M059J (cell line): ENCODE data around the gene FAM200B. TPM values are rescaled to one million over a fixed set of nuclear protein-coding genes. Genes with fewer than 3 reads are reported as not detected.
"Not testable (repeated sequence)": the region's sequence is repeated elsewhere in the genome, so short reads cannot be mapped to it uniquely, and the experiment has no call there.

Experiments used
- DNase-seq: peaks from one replicate; pipeline ENCODE4 v3.0.0-alpha.2; 2012; ENCODE audit warnings: low read depth
- total RNA-seq: library from RNA; depleted of rRNA; stranded (reverse); fragments of >200 nt; shearing (Covaris generic); gene quantifications from 2 replicates; pipeline ENCODE4 v1.2.3, GENCODE V29; 2014

FAM200B gene
- total RNA-seq, 1 experiment from 2014 or later = 55.4 TPM

DNA sequence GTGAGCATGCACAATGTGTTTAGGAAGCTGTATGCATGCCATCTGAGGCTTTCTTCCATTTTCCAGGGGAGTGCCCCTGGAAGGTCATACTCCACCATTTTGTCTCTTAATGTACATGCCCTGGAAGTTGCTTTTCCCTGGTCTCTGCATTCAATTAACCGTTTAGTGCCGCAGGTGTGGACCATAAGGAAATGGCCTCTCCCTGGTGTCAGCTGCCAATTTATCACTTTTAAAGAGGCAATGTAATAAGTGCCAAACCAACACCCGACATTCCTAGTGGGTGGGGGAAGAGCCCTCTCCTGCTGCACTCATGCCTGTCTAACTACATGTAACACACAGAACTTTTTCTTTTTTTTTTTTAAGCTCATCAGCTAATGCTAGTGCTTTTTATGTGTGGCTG is 14.1 kb downstream of the FAM200B start:
- no peak for DNase-seq

DNA sequence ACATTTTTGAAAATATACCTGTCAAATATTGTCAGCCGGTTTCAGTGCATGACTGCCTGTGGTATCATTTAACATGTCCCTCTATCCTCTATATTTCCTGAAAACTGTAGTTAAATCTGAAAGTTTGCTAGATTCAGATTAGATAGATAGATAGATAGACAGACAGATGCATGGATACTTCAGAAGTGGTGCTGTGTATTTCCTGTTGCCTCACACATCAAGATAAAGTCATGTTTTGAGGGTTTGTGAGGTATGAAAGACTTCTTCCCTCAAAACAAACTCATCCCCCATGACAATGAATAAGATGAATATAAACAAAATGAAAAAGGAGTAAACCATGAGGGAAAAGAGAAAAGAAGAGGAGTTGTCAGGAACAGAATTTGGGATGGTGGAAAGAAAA is 15.2 kb downstream of the FAM200B start:
- DNase-seq = no peak

DNA sequence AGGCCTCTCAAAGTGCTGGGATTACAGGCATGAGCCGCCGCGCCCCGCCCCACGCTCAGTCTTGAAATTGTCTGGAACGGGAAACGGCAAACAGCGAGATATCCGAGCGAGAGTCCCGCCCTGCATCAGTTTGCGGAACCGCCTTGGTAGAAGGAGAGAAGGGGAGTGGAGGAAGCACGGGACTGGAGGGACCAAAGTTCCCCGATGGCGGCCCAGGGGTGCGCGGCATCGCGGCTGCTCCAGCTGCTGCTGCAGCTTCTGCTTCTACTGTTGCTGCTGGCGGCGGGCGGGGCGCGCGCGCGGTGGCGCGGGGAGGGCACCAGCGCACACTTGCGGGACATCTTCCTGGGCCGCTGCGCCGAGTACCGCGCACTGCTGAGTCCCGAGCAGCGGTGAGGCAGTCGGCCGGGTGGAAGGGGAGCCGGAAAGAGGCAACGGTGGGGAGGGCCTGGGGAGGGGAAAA is 21.3 kb downstream of the FAM200B start, which contains the start of gene BST1:
BST1 (plus strand) TSS at position 125 of the 463 bp plus-strand sequence; CDS start at position 205, 80 bp downstream.
- DNase-seq = peak; percentile 47

DNA sequence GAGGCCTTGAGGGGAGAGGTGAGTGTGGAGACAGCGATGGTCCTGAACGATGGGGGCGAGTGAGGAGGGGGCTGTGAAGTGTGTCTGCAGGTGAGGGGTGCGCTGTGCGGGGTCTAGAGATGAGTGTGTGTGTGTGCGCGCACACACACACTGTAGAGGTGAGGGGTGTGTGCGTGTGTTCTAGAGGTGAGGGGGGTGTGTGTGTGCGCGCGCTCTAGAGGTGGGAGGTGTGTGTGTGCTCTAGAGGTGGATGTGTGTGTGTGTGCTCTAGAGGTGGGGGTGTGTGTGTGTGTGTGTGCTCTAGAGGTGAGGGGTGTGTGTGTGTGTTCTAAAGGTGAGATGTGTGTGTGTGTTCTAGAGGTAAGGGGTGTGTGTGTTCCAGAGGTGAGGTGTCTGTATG is 21.8 kb downstream of the FAM200B start:
- DNase-seq = no peak

DNA sequence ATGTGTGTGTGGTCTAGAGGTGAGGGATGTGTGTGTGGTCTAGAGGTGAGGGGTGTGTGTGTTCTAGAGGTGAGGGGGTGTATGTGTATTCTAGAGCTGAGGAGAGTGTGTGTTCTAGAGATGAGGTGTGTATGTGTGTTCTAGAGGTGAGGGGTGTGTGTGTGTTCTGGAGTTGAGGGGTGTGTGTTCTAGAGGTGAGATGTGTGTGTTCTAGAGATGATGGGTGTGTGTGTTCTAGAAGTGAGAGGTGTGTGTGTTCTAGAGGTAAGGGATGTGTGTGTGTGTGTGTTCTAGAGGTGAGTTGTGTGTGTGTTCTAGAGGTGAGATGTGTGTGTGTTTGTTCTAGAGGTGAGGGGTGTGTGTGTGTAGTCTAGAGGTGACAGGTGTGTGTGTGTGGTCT is 22.5 kb downstream of the FAM200B start:
- no peak for DNase-seq

DNA sequence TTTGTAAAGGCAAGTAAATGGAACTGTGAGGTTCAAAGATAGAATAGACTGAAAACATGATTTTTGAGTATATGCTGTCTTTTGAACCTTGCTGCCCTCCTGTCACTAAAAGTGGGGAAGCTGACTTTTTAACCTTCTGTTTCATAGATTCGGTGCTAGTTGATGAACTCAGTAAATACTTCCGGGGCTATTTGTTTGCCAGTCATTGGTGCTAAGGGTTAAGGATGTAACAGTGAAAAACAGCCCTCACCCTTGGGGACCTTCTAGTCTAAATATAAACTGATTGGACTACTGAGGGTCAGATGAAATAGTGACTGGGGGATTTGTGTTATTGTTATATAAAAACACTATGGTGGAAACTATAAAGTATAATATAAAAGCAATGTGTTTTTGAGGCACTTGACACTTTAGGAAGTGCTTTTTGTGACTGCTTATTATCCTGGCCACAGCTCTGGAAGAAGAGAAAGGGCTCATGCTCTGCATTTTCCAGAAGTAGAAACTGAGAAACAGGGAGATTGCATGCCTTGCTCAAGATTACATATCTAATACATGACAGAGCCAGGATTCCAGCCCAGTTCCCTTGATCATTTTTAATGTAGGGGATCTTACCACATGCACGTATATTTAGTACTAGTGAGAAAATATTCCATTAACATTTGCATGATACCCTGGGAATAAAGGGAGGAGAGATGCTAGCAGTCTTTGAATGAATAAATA is 25.2 kb downstream of the FAM200B start:
- no peak for DNase-seq

DNA sequence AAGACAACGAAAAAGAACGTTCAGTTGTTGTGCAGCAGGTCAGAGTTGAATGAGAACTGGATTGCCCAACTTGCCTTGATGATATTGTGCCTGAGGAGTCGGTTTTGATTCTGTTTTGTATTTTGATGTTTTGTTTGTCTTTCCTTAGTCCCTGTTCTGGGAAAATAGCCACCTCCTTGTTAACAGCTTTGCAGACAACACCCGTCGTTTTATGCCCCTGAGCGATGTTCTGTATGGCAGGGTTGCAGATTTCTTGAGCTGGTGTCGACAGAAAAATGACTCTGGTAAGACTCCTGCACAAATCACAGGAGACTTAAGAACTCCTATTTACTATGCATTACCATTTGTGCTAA is 25.7 kb downstream of the FAM200B start:
- DNase-seq = peak; percentile 28

DNA sequence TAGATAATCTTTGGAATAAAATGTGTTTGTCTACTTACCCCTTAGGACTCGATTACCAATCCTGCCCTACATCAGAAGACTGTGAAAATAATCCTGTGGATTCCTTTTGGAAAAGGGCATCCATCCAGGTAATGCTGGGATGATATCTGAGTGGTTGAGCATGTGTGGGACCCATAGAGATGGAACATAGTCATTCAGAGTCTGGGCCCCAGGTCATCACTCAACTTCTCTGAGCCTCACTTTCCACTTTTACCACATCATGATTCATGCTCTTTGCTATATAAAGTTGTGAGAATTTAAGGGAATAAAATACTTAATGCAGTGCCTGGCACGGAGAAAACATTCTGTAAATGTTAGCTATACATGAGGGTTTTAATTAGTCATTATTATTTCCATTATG is 30.1 kb downstream of the FAM200B start:
- DNase-seq = no peak

DNA sequence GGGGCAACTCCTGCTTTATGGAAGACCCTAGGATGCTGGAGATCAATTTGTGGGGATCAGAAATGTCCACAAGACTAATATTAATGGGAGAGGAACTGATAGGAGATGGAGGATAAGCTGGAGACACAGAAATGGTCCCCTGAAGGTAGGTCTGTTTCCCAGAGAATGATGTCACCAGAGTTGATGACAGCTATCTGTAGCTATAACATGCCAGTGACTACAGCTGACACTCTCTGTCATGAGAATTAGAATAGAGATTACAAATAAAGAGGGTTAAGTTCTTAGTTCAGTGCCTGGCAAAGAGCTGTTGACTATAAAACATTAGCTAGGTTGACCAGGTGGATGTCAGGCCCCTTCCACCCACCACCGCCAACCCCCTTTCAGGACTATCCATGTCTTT is 30.6 kb downstream of the FAM200B start:
- DNase-seq = no peak

DNA sequence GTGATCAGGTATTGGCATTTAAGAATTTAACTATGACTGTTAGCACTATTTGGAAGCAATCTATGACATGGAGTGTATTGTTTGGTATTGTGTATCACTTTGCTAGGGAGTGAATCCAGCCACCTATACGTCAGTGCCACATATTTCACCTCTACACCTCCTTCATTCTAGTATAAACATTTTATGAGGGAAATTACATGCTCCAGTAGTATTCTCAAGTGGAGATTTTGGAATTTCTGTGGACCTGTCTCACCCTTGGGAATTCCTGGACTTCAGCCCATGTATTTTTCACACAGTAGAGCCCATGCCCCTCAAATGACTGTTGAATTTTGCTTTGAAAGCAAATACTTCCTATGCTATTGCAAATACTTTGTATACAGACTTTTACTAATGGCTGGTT is 32.5 kb downstream of the FAM200B start:
- DNase-seq = no peak

DNA sequence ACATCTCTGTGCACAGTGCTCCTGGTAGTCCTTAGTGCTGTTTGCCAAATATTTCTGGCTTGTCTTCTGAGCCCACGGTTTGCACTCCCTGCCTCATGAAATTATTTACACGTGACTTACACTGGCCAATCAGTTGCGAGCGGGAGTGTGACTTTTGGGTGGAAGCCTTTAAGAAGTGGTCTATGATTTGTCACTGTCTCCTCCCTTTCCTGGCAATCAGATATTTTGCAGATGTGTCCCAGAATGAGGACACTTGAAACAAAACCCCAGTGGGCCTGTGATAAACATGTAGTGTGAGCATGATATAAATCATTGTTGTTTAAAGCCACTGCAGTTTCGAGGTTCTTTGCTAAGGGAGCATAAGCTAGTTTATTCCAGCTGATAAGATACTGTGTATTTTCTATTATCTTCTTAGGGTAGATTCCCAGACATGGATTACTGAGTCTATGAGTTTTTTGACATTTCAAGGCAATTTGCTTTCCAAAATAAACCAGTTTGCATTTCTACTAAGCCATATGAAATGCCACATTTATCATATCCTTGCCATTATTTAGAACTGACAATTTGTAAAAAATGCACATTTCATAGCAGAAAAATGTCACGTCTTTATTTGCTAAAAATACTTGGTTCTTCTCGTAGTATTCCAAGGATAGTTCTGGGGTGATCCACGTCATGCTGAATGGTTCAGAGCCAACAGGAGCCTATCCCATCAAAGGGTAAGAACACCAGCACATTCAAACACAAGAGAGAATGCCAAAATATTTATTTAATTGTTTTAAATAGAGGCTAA is 33.2 kb downstream of the FAM200B start:
- DNase-seq = no peak

DNA sequence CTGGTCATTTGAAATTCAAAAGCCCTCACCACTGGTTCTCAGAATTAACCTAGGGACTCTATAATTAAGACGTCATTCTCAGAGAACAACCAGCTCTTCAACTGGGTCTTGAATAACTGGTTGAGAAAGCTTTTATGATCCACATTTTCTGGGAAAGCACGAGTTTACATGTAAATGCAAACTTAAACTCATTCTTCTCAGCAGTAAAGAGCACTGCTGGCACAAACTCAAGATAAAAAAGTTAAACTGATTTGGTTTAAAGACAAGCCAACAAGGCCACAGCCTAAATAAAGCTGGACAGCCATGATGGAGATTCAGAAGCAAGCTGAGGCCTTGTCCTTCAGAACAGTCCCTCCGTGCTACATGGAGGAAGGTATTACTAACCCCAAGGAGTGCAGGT is 34.5 kb downstream of the FAM200B start:
- no peak for DNase-seq

DNA sequence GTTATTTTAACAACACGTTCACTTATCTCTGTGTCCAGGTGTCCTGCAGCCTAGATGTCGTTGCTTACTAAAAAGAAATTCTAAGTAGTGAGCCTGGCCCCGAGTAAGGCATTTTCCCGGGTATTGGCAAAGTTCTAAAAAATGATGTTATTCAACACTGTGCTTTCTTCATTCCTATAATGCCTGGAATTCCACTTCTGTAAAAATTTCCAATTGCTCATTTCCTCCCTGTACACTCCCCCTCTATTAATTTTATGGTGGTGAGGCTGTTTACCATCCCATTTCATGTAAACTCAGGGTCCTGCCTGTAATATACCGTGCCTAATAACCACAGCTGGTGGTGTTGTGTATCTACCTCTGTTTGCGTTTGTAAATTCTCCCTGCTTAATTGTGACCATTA is 35.5 kb downstream of the FAM200B start:
- peak; percentile 54 for DNase-seq

DNA sequence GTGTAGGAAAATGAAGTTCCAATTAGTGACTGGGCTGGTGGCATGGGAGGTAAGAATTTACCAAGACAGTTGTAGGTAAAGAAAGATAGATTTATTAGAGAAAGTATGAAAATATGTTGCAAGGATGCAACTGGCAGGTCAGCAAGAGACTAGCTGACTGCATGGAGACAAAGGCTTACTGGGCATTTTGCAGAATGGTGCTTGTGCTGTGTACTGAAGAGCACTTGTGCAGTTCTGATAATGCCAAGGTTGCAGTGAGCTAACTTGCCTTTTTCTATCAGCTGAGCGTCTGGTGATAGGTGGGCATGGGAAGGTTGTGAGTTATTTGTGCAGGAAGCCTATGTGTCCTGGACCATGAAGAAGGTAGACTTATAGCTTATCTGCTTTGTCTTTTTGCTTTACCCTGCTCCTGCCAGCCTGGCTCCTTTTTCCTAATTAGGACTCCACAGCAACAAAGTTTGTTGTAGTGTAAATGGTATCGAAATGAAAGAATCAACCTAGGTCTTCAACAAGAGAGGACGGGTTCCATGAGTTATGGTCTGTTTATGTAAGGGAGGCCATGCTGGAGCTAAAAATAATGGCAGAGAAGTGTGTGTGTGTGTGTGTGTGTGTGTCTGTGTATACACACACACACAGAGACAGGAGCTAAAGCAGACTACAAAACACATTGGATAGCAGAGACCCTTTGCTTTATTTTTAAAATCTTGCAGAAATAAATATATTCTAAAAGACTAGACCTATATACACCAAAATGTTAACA is 36.2 kb downstream of the FAM200B start:
- DNase-seq = no peak

DNA sequence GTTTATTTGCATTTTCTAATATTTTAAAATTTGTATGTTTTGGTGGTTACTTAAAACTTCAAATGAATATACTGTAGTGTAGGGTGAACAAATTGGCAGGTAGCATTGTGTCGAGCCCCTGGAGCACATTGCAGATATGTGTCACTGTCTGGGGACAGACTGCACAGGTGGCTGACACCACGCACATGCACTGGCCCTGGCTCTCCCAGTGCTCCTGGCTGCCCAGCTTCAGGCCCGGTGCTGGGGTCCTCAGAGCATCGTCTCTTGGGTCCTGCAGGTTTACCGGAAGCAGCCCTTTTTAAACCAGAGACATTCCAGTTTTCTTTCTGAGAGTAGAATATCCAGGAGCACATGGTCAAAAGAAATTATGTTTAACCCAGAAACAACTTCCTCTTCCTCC is 36.8 kb downstream of the FAM200B start:
- DNase-seq = no peak

DNA sequence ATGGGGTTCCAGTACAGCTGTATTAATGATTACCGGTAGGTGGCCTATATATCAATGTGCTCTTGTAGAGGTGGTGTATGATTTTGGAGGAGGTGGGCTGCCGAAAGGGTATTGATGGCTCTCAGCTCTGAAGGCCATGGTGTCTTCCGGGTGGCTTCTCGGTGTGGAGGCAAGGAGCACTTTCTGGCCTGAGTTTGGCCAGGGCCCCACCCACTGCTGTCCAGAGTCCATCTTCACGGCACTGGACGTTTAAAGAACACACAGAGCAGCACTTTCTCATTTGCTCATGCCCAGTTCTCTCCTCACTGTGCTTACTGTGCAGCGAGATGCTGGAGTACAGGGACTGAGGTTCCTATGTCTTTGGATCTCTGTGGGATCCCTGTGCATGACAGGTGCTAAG is 37.3 kb downstream of the FAM200B start:
- no peak for DNase-seq

DNA sequence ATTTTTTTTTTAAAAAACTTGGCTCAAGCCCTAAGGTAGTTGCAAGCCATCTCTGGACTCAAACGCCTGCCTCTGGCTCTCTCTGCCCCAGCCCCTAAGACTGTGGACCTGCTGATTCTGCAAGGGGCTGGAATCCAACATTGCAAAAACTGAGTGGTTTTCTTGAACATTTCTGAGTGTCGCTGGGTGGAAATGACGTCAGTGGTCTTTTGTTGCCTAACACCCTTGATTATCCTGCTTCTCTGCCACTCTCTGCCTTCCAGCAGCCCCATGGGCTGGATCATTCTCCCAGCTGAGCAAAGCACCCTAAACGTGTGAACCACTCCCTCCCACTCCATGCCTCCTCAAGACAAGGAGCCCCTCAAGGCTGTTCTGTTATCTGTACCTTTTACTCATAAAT is 37.9 kb downstream of the FAM200B start:
- DNase-seq = no peak

DNA sequence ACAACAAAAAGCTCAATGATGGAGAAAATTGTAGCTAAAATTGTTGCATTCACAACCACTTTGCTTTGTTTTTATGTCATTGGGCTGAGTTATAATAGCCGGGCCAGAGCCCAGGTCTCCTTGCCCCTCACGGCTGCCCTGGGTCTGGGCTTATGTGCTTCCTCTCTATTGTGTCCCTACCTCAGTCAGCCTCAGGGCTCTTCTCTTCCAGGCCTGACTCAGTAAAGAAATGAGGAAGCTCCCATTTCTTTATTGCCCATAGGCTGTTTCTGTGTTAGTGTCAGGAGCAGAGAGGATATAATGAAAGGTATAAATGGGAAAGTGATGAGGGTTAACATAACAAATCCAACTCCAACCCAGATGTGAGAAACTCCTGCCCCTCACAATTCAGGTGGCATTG is 39.2 kb downstream of the FAM200B start:
- DNase-seq = no peak

DNA sequence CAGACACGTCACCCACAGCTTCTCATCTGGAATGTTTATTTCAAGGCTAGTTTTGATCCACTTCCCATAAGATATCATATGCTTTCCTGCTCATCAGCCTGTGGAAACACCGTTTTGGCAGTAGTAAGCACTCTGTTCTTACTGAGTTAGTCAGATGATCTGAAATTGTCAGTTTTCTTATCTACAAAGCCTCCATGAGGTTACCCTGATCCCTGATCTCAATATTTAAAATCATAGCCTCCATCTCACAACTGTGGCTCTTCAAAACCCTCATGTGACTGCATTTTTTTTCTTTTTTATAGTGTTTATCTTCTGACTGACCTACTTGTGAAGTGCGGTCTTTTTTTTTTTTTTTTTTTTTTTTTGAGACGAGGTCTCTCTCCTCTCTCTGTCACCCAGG is 44.0 kb downstream of the FAM200B start:
- DNase-seq = no peak

DNA sequence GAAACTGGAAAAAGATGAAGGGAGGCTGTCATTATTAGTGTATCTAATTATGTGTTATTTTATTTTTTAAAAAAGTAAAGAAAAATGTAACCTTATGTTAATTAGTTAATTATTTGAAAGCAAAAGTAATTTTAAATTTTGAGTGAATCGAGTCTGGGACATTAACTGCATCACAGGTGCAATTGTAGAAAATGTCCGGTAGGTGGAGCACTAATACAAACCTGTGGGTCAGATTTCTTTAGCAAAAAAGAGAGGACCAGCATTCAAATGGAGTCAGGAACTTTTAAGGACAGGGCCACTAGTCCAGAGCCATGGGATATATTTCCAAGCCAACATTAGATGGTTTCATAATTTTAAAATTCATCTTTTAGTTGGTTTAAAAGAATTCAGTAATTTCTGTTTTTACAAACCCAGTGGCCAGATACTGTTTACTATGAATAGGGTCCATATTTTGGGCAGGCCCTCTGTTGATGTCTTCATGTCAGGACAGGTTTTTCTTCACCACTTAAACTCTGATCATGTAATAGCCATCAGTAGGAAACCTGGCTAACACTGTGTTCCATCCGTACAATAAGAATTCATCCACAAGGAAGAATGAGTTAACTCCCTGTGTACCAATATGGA is 48.4 kb downstream of the FAM200B start:
- DNase-seq = peak; percentile 56

DNA sequence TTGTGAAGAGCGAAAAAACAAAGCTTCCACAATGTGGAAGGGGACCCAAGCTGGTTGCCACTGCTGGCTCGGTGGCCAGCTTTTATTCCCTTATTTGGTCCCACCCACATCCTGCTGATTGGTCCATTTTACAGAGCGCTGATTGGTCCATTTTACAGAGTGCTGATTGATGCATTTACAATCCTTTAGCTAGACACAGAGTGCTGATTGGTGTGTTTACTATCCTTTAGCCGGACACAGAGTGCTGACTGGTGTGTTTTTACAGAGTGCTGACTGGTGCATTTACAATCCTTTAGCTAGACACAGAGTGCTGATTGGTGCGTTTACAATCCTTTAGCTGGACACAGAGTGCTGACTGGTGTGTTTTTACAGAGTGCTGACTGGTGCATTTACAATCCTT is 51.4 kb downstream of the FAM200B start:
- not testable (repeated sequence) for DNase-seq

DNA sequence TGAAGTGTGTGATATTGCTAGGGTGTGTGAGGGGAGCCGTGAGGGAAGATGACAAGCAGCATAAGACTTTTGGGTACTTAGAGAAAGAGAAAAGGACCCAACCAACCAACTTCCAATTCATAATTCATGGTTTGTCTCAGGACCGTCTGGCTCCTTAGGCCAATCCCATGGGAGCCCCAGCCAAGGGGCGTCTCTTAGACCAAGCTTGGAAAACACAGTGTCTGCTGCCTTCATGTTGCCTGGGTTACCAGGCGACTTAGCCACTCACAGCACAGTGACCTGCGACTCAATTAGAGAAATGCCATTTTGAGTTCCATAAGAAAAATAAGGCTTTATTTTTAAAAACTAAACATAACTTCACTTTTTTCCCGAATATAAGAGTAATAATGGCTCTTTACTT is 53.9 kb downstream of the FAM200B start:
- DNase-seq = no peak
